Measurements from ENCODE around the gene LSM3. TPM values are rescaled to one million over a fixed set of nuclear protein-coding genes. Genes with fewer than 3 reads are reported as not detected.

The LSM3 gene
- total and polyA plus RNA-seq, 9 of the 15 experiments (the other 6 are each of a cell fraction or from before 2014, with no cell fraction given) = 33.8 to 203 (median 61.2) TPM

DNA sequence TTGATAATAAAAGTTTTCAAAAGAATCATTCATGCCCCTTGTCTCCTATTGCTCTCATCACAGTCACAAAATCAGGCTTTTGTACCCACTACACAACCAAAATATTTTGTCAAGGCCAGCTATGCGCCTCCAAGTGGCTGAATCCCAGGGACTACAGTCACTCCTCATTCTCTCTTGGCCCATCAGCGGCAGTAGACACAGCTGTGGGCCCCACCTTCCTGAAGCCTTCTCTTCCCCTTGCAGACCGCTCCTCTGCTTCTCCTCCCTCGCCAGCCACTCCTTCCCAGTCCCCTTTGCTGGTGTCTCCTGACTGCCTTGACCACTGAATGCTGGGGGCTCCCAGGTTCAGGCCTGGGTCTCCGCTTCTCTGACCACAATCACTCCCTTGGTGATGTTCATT lies 52.1 kb downstream of the LSM3 start (continued):
- TF ChIP-seq TAF15 (IDR thresholded peaks at IDR 0.05; ENCODE audit: low read depth, low read length) (no peak), ZNF197 (CRISPR knock-in tag; IDR thresholded peaks at IDR 0.05; ENCODE audit: low read depth) (0 out of 2 replicates have a peak, but pooled peaks have one; percentile 68), MCM7 (IDR thresholded peaks at IDR 0.05) (no peak), NONO (IDR thresholded peaks at IDR 0.05; ENCODE audit: low read depth in 2 of 2, low read length in 1 of 2) (no peak), ZNF766 (CRISPR knock-in tag; conservative IDR thresholded peaks at IDR 0.05) (peak; percentile 53; the same call in 1 of the 2 replicates), ZNF764 (CRISPR knock-in tag; IDR thresholded peaks at IDR 0.05; ENCODE audit: low read depth) (no peak), ELF4 (CRISPR knock-in tag; IDR thresholded peaks at IDR 0.05) (no peak), TAF7 (tag; IDR thresholded peaks at IDR 0.05) (no peak), SNIP1 (IDR thresholded peaks at IDR 0.05; ENCODE audit: low read depth) (peak; percentile 71; the same call in 1 of the 2 replicates), TFAM (CRISPR knock-in tag; conservative IDR thresholded peaks at IDR 0.05) (no peak), IFI16 (CRISPR knock-in tag; IDR thresholded peaks at IDR 0.05) (no peak), OTX1 (CRISPR knock-in tag; IDR thresholded peaks at IDR 0.05) (peak; percentile 70; the same call in 1 of the 2 replicates), POLR2G (IDR thresholded peaks at IDR 0.05; ENCODE audit: low read depth, low read length) (0 out of 2 replicates have a peak, but pooled peaks have one; percentile 30), SIN3B (IDR thresholded peaks at IDR 0.05; ENCODE audit: low read depth) (no peak)
- TF ChIP-seq, protein P1, sequence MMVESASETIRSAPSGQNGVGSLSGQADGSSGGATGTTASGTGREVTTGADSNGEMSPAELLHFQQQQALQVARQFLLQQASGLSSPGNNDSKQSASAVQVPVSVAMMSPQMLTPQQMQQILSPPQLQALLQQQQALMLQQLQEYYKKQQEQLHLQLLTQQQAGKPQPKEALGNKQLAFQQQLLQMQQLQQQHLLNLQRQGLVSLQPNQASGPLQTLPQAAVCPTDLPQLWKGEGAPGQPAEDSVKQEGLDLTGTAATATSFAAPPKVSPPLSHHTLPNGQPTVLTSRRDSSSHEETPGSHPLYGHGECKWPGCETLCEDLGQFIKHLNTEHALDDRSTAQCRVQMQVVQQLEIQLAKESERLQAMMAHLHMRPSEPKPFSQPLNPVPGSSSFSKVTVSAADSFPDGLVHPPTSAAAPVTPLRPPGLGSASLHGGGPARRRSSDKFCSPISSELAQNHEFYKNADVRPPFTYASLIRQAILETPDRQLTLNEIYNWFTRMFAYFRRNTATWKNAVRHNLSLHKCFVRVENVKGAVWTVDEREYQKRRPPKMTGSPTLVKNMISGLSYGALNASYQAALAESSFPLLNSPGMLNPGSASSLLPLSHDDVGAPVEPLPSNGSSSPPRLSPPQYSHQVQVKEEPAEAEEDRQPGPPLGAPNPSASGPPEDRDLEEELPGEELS (CRISPR knock-in tag; IDR thresholded peaks at IDR 0.05; ENCODE audit: borderline replicate concordance) = no peak
- TF ChIP-seq, protein P2, sequence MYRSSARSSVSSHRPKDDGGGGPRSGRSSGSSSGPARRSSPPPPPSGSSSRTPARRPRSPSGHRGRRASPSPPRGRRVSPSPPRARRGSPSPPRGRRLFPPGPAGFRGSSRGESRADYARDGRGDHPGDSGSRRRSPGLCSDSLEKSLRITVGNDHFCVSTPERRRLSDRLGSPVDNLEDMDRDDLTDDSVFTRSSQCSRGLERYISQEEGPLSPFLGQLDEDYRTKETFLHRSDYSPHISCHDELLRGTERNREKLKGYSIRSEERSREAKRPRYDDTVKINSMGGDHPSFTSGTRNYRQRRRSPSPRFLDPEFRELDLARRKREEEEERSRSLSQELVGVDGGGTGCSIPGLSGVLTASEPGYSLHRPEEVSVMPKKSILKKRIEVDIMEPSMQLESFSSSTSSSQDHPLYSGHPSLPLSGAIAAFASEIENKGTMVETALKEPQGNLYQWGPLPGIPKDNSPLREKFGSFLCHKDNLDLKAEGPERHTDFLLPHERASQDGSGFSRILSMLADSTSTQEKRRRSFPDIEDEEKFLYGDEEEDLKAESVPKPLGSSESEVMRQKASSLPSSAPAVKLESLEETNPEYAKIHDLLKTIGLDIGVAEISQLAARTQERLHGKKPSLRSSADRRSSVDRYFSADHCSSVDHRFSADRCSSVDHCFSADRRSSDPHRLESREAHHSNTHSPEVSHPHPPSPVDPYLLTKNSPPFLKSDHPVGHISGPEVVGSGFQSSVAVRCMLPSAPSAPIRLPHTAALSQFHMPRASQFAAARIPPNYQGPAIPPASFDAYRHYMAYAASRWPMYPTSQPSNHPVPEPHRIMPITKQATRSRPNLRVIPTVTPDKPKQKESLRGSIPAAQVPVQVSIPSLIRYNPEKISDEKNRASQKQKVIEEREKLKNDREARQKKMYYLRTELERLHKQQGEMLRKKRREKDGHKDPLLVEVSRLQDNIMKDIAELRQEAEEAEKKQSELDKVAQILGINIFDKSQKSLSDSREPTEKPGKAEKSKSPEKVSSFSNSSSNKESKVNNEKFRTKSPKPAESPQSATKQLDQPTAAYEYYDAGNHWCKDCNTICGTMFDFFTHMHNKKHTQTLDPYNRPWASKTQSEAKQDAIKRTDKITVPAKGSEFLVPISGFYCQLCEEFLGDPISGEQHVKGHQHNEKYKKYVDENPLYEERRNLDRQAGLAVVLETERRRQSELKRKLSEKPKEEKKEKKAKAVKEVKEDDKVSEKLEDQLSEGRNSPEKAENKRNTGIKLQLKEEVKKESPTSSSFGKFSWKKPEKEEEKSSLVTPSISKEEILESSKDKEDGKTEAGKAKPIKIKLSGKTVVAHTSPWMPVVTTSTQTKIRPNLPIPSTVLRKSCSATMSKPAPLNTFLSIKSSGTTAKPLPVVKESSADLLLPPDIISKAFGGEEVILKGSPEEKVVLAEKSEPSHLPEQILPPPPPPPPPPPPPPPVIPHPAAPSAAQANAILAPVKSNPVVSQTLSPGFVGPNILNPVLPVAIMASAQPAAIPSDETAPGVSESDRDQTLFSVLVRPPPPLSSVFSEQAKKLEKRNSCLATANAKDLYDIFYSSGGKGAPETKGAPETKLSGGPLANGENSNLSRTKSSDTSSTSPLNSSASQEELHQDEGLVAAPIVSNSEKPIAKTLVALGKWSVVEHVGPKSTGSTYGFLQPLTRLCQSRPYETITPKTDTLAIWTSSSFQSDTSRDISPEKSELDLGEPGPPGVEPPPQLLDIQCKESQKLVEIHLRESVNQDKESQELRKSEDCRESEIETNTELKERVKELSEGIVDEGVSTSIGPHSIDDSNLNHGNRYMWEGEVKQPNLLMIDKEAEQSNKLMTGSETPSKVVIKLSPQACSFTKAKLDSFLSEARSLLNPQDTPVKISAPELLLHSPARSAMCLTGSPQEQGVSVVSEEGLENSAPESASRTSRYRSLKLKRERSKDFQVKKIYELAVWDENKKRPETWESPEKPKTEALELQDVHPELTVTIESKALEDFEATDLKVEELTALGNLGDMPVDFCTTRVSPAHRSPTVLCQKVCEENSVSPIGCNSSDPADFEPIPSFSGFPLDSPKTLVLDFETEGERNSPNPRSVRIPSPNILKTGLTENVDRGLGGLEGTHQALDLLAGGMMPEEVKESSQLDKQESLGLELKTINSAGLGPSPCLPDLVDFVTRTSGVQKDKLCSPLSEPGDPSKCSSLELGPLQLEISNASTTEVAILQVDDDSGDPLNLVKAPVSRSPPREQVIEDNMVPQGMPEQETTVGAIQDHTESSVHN (IDR thresholded peaks at IDR 0.05; ENCODE audit: borderline replicate concordance in 1 of 2, low read depth in 1 of 2) = no peak
- TF ChIP-seq, protein P3, sequence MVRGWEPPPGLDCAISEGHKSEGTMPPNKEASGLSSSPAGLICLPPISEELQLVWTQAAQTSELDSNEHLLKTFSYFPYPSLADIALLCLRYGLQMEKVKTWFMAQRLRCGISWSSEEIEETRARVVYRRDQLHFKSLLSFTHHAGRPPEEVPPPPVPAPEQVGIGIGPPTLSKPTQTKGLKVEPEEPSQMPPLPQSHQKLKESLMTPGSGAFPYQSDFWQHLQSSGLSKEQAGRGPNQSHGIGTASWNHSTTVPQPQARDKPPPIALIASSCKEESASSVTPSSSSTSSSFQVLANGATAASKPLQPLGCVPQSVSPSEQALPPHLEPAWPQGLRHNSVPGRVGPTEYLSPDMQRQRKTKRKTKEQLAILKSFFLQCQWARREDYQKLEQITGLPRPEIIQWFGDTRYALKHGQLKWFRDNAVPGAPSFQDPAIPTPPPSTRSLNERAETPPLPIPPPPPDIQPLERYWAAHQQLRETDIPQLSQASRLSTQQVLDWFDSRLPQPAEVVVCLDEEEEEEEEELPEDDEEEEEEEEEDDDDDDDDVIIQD (CRISPR knock-in tag; IDR thresholded peaks at IDR 0.05) = no peak

Measured in K562 (cell line).